ENCODE results near the gene RNF180.

DNA sequence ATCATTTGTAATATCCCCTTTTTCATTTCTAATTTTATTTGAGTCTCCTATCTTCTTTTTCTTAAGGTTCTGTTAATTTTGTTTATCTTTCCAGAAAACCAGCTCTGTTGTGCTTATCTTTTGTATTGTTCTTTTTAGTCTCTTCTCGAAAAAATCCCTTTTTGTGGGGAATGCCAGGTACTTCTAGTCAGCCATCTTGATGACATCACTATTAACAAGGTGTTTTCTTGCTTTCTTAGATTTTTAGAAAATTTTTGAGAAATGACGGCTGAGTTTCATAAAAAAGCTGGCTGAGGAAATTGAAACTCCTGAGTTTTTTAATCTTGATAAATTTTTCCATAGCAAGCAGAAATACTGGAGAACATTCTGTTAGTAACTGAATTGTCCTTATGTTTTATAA, 10.7 kb downstream of the RNF180 start:
- TF ChIP-seq CTCF (IDR thresholded peaks at IDR 0.05; ENCODE audit: extremely low read depth in 1 of 2, insufficient read depth in 1 of 2, low read depth in 1 of 2, low read length in 2 of 2) = no peak
- TF ChIP-seq POLR2AphosphoS5 (IDR thresholded peaks at IDR 0.05; ENCODE audit: insufficient read depth, low read depth, low read length) = no peak
- no peak for TF ChIP-seq EZH2 (IDR thresholded peaks at IDR 0.05; ENCODE audit: borderline replicate concordance, low read depth, low read length, severe bottlenecking)
- no peak for TF ChIP-seq POLR2A (IDR thresholded peaks at IDR 0.05; ENCODE audit: low read depth, low read length)
- TF ChIP-seq MYC (IDR thresholded peaks at IDR 0.05; ENCODE audit: low read depth, low read length) = no peak
- TF ChIP-seq JUN (IDR thresholded peaks at IDR 0.05; ENCODE audit: borderline replicate concordance, insufficient read depth, insufficient read length, low read depth) = no peak

Data from endothelial cell of umbilical vein (primary cell).